ENCODE measurements around the gene HOXB8. TPM values are rescaled to one million over a fixed set of nuclear protein-coding genes. Genes with fewer than 3 reads are reported as not detected.

Gene HOXB8
- total RNA-seq, 1 donor from 2014 or later = 27.0 TPM

DNA sequence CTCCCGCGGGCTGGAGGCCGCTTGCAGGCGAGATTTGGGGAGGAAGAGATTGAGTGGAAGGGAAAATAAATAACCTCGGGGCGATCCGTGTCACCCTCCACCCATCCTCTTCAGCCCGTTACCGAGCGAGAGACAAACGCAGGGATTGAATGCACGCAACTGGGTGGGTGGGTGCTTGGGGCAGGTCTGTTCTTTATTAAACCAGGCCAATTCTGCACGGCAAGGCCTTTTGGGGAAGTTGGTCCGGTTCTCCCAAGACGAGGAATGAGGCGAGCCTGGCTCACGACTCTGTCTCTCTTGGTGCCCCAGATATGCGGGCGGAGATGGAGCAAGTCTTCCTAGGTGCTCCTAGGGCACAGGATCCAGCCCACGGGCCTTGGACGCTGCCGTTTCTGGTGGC lies 3.9 kb downstream of the HOXB8 start:
- no peak for DNase-seq (ENCODE audit: extremely low read depth, low read depth, low spot score)

DNA sequence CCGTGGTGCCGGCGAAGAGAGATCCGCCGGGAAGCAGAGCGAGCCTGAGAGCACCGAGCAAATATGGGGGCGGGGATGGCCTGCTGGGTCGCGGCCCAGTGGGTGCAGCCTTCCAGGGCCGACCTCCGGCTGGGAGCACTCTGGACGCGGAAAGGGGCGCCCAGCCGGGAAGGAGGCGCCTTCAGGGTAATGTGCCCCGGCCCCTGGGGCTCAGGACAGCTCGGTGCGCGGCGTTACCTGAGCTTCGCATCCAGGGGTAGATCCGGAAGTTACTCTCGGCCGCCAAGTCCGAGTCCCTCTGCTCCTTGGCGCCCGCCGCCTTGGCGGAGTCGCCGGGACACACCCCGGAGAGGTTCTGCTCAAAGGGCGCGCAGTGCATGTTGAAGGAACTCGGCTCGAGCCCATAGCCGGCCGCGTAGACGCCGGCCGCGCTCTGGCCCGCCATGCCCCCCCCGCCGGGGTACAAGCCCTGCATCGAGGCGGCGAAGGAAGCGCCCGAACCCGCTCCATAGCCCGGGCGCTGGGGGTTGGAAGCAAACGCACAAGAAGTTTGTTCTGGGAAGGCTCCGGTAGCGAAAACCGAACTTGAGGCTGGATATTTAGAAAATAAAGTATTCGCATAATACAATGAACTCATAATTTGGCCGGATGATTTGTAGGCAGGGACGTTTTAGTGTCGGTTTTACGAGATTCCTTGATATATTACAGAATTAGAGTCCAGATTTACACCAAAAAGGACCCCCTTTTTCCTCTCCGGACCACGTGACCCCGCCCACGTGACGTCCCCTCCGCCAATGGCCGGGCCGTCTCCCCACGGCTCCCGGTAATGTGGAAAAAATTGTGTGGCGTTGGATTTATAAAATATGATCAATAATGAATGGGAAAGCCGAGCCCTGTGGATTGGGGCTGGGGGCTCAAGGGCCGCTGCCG lies 4.5 kb downstream of the HOXB8 start, which contains the start of gene HOXB7:
Gene HOXB7 (minus strand): TSS at position 736 of the 930 bp plus-strand sequence. CDS start 99 bp downstream, at position 637.
- DNase-seq (ENCODE audit: extremely low read depth, low read depth, low spot score) = no peak

DNA sequence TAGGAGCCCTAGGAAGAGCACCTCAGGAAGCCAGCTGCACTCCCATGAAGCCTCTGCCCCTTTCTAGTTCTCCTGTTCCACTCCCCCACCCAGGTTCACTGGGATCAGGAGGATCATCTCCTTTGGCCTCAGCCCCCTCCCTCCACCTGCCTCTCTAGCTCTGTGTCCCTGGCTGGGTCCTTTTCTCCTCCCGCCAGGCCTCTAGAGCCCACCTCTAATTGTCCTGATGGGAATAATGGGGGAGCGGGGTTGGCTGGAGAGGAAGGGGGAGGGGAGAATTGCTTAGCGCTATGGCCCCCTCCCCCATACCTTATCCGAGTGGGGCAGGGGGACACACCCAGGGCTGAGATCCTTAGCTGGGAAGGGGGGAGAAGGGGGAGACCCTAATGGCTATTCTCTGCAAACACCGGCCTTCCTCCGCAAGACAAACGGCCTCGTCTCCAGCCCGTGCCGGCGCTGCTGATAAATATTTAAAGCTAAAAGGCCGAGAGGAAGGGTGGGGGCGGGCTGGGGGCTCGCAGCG lies 5.3 kb downstream of the HOXB8 start:
- DNase-seq (ENCODE audit: extremely low read depth, low read depth, low spot score) = no peak

- no peak for DNase-seq (ENCODE audit: extremely low read depth, low read depth, low spot score)
Observed at GRCh38 chr17:48609033-48609432, 6.1 kb downstream of the HOXB8 start.

DNA sequence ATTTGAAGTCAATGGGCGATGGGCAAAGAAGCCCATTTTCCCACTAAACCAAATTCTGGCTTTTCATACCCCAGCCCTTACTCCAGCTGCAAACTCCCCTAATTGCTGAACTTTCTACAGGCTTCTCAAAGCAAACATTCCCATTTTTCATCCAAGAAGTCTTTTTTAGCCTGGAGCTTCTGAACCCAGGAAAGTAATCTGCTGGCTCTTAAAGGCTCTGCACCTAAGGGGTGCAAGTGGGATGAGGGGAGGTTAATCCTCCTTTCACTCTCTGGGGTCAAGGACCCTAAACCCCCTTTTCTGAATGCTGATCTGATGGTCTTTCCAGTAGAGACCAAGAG lies 6.6 kb downstream of the HOXB8 start:
- DNase-seq (ENCODE audit: extremely low read depth, low read depth, low spot score) = no peak

- DNase-seq (ENCODE audit: extremely low read depth, low read depth, low spot score) = no peak
Observed at GRCh38 chr17:48606892-48607614, 8.0 kb downstream of the HOXB8 start.

DNA sequence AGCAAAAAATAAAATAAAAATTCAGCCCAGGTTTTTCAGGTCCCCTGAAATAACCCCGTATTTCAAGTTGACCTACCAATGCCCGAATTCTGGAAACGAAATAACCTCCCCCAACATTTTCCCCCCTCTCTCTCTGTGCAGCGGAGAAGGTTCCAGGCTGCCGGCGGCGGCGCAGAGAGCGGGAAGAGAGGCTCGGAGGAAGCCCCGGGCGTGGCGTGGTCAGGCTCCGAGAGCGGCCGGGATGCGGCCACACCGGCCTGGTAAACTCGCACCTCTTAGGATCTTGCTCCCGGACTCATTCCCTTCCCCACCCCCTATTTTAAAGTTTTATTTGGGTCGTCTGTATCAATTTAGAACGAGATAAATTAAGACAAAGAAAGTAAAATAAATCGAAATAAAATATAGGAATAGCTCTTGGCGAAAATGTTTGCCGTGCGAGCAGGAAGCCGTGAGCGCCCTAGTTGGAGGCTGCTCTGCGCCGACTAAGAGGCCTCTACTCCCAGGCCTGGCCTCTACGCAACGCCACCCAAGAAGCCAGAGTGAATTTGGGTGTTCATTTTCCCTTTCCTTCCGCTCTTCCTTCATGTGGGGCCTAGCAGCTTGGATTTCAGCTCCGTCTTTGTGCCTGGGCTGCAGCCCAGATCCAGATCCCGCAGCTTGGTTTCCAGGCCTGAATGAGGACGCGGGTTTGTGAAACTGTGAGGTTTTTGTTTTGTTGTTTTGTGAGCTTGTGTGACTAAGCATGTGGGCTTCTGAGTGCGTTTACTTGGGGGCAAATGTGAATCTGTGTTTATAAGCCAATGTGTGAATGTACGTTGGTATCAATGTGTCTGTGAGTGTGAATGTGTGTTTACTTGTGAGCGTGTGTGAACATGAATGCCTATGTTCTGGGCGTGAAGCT lies 8.9 kb downstream of the HOXB8 start:
- DNase-seq (ENCODE audit: extremely low read depth, low read depth, low spot score) = no peak

DNA sequence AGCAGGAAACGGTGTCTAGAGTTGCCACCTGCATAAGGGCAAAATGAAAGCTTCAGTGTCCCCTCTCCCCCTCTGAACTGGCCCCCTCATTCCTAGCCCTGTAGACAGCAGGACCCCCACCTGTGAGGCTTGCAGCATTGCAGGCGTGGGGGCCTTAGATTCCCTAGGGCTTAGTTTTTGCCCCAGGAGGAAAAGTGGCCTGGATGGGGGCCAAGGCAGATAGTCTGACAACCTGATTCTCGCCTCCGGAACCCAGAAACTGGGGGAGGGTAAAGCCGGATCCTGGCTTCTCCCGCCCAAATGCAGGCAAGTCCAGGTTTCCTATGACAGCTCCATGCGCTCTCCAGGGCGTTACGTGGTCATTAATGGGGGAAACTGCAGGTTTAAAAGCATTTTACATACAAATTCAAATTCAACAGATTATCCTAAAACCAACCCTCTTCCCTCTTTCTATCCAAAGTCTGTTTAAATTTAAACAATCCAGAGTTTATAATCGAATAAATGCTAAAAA lies 9.6 kb downstream of the HOXB8 start:
- no peak for DNase-seq (ENCODE audit: extremely low read depth, low read depth, low spot score)

DNA sequence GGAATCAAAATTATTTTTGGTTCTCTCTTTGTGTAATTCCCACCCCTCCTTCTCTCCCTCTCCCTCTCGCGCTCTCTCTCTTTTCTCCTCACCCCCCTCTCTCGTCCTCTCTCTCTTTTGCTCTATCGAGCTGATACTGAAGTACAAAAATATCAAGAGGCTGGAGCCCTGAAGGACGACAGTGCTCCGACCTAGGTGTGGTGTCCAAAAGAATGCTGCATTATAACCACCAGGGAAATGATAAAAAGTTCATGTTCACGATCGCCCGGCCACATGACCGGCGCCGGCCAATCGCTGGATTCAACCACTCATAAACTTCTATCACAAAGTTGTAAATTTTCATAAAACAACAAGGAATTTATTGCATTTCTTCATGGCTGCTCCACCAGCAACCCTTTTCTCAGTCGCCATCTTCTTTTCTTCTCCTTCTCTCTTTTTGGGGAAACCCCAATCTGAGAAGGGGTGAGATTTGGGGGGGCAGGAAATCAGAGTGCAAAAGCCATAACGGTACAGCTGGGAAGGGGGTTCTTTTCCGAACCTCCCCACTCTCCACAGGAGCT lies 10.2 kb downstream of the HOXB8 start, which contains the start of gene HOXB6:
Gene HOXB6 (minus strand): TSS at position 217 of the 560 bp plus-strand sequence. CDS start 6,836 bp downstream, outside the sequence.
- no peak for DNase-seq (ENCODE audit: extremely low read depth, low read depth, low spot score)

GRCh38 chr17:48603959-48604769 lies 10.9 kb downstream of the HOXB8 start:
- no peak for DNase-seq (ENCODE audit: extremely low read depth, low read depth, low spot score)

DNA sequence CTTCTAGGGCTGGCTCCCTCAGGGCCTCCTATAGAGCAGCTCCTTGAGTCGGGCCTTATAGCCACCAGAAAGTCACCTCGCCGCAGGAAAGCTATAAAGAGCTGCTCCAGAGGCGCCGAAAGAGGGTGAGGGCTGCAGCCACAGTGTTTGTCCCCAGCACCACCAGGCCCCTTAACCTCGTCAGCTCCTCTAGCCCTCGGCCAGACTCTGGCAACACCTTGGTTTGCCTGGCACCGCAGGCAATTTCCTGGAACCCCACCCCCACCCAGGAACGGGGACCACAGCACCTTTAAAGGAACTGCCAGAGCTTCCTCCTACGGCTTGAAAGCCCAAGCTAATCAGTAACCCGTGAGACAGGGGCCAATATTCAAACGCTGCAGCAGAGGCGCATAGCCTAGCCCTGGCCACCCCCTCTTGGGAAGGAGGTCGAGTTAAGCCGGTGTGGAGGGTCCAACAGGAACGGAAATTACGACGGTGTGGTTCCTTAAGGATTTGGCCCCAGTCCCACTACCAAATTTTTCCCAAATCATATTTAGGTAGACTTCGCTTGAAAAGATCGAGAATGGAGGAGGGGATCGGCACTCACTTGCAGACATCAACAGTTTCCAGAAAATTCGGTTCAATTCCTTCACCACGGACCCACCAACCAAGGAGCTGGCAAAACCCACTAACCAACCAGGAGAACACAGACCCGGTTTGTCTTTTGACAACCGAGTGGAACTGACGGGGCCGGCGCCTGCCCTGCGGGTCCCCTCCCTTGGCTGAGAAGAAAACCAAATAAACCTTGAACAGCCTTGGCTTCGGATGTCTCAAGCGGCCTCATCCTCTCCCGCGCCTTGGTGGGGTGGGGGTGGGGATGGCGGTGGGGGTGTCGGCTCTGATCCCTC lies 13.3 kb downstream of the HOXB8 start:
- no peak for DNase-seq (ENCODE audit: extremely low read depth, low read depth, low spot score)

DNA sequence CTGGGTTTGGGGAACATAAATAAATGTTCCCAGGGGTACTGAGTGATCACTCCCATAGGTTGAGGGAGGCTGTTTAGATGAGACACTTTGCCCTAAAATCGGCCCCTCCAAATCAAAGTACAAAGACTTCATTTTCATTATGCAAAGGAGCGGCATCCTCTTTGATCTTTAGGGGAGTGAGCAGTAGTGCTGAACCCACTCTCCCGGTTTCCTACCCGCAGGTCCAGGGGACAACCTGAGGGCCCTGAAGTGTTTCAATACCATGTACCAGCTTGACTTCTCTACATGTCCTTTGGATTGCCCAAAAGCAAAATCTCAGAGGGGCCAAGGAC lies 13.9 kb downstream of the HOXB8 start:
- DNase-seq (ENCODE audit: extremely low read depth, low read depth, low spot score) = no peak

GRCh38 chr17:48600244-48601098 lies 14.6 kb downstream of the HOXB8 start:
- no peak for DNase-seq (ENCODE audit: extremely low read depth, low read depth, low spot score)

DNA sequence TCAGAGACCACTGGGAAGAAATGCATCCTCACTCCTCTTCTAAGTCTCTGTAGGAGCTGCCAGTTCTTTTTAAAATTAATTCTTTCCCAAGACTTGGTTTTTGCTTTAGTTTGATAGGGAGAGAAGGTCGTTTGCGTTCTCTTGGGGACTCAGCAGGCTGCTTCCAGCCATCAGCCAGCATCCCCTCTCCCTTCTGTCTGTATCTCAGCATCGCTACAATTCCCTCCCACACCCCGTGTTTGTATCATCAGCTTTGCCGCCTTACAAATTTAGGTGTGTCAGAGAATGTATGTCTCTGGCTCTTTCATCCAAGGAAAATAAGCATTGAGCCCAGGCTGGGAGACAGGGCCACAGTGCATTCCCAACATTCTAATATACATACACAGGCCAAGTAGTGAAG lies 15.7 kb downstream of the HOXB8 start:
- no peak for DNase-seq (ENCODE audit: extremely low read depth, low read depth, low spot score)

DNA sequence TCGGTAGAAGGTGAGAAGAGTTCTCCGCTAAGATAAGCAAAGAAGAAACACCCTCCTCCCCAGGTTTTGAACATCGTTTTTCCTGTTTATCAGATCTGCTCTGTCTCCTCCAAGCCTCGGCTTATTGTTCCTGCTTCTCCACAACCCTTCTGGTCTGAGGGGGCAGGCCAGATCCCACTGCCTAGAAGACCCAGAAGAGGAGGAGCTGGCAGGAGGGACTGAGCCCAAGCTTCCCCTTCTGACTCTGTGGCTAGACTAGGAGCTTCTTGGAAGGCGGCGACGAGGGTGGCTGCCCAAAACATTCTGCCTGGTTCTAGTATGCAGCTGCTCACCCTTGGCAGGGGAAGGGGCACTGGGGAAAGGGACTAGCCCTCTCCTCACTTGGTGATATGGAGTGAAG lies 16.4 kb downstream of the HOXB8 start:
- DNase-seq (ENCODE audit: extremely low read depth, low read depth, low spot score) = no peak

- no peak for DNase-seq (ENCODE audit: extremely low read depth, low read depth, low spot score)
Observed at GRCh38 chr17:48597778-48598631, 17.1 kb downstream of the HOXB8 start.

DNA sequence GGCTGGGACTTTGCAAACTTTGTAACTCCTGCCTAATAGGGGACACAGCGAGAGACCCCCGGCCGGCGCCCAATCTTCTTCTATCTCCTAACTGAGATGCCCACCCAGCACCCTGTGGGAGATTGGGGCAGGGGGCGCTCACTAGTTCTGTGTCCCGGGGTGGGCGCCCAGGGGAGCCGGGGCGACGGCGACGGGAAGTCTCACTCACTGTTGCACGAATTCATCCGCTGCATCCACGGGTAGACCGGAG lies 17.6 kb downstream of the HOXB8 start:
- DNase-seq (ENCODE audit: extremely low read depth, low read depth, low spot score) = no peak
